Breast epithelium (tissue), 4 donors: ENCODE data around the gene PDHX. TPM values are rescaled to one million over a fixed set of nuclear protein-coding genes. Genes with fewer than 3 reads are reported as not detected.

Experiments
- DNase-seq, 2 donors: peaks; one replicate each; pipeline ENCODE4 v3.0.0-alpha.2; 2019; ENCODE audit warnings: low spot score in 2 of 2
- H3K27ac ChIP-seq, 2 donors: fragments of 200-600 bp; sonication (generic) in 1 of 2; one replicate each; pipeline ENCODE4 v1.5.1; 2016 to 2019; ENCODE audit warnings: mild to moderate bottlenecking in 1 of 2
- H3K27me3 ChIP-seq, 2 donors: fragments of 200-600 bp; sonication (generic) in 1 of 2; one replicate each; pipeline versions ENCODE4 v1.5.1 to v1.6.0; 2017 to 2019; ENCODE audit warnings: control low read depth in 1 of 2, mild to moderate bottlenecking in 1 of 2
- H3K36me3 ChIP-seq: fragments of 200-600 bp; one replicate; pipeline ENCODE4 v1.5.1; 2019
- H3K4me1 ChIP-seq, 2 donors: fragments of 200-600 bp; sonication (generic); one replicate each; pipeline ENCODE4 v1.5.1; 2016 to 2019; ENCODE audit warnings: control low read depth in 1 of 2
- H3K4me3 ChIP-seq, 3 donors: fragments of 200-600 bp; sonication (generic); 1 replicate in 2 of 3; 2 replicates in 1 of 3; pipeline ENCODE4 v1.5.1; 2016 to 2019; ENCODE audit warnings: mild to moderate bottlenecking in 3 of 3, moderate library complexity in 2 of 3
- H3K9me3 ChIP-seq, 2 donors: fragments of 200-600 bp; sonication (generic) in 1 of 2; one replicate each; pipeline ENCODE4 v1.5.1; 2016 to 2019; ENCODE audit warnings: control low read depth in 1 of 2
- POLR2A ChIP-seq: fragments of 450-650 bp; IDR thresholded peaks from one replicate; pipeline ENCODE4 v1.6.1; 2016; ENCODE audit warnings: antibody characterized with exemption, mild to moderate bottlenecking, moderate library complexity
- POLR2AphosphoS5 ChIP-seq, 3 donors: sonication (generic); formaldehyde crosslinking; IDR thresholded peaks; one replicate each; pipeline ENCODE4 v1.6.1; 2017; ENCODE audit warnings: antibody characterized with exemption in 3 of 3
- intact Hi-C: fragments of 100-400 bp; cut with DNase I; formaldehyde crosslinking; loops from one replicate; pipeline ENCODE4 v1.15.1; 2023; ENCODE audit warnings: low total_unique reads
- total RNA-seq, 3 donors: library from RNA; depleted of rRNA; stranded (reverse); fragments of >200 nt; gene quantifications; one replicate each; pipeline ENCODE4 v1.1.0, GENCODE V29; 2016
- TF ChIP-seq, protein P1 (sequence below), 3 donors: fragments of 450-650 bp; IDR thresholded peaks; one replicate each; pipeline ENCODE4 v1.5.1; 2016 to 2017; ENCODE audit warnings: antibody characterized with exemption in 3 of 3, mild to moderate bottlenecking in 3 of 3, moderate library complexity in 3 of 3

The PDHX gene
- total RNA-seq, 3 donors from 2014 or later: 32.1 to 42.7 (median 41.6) TPM

DNA sequence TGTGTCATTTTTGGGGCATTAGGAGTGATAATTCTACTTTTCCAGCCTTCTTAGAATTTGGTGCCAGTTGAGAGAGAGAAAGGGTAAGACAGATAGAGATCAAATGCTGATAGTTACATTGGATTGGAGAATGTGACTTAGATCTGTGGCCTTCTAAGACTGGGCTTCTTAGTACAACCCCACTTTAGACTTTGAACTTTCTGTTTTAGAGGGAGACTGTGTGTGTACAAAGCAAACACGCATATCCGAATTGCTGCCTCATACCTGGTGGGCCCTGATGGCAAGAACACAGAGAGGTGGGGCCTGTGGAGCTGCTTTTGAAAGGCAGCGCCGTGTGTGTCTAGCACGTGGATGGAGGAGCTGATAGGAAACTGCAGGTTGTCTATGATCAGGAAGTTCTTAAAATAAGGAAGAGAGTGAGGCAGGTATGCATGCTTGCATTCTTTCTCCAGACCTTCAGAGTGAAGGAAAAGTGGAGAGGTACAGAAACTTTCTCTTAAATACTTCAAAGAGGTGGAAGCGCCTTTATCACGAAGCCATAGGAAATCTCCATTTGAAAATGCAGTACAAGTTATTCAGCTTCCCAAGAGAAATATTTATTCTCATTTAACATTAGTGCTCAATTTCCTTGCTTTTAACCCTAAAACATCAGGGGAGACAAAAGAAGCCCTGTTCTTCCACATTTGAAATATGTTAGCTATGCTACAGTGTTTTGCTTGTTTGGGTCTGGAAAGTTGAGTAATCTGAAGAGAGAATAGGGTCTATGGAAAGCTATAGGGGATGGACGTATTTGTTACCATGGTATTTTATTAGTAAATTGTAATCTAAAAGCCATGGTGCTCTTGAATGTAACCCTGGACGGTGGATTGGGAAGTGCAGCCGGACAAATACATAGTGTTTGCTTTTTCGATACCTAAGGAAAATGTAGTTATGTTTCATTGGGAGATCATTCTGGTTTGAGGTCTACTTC is 13.7 kb downstream of the PDHX start:
- intact Hi-C loops: loop anchor here (10.0 kb wide), 1 partner anchor 555 kb away; no protein-coding TSS in a partner anchor
- peaks cover 0 to 9% of the 10 kb centered on the region in 2 donors for H3K4me1 ChIP-seq
- no peak overlapping the region for H3K27ac ChIP-seq

DNA sequence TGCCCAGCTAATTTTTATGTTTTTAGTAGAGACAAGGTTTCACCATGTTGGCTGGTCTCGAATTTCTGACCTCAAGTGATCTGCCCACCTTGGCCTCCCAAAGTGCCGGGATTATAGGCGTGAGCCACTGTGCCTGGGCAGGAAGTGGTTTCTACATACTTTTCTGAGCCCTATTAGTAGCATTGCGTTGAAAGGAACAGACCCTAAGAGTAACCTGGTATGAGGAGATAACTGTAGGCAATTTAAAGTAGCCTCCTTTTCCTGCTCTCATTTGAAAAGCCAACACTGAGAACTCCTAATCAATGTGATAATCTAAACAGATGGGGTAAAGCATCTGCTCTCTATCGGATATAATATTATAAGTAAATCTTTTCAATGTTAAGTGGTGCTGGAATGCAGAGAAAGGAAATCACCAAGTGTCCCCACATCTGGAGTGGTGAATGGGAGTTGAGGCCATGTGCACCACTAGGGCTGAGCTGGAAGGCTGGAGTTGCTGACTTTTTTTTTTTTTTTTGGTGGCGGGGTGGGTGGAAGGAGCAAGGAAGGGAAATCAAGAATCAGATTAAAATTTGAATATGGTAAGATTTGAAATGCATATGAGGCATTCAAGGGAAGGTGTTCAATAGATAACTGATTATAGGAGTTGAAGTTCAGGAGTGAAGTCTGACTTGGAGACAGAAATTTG is 20.7 kb downstream of the PDHX start:
- Histone ChIP-seq H3K4me1 (no peaks in the 10 kb centered on the region), H3K36me3 (no peaks in the 10 kb centered on the region), H3K27ac (no peak overlapping the region), H3K9me3 (no peaks in the 10 kb centered on the region), H3K27me3 (no peaks in the 10 kb centered on the region), H3K4me3 (no peak overlapping the region)
- intact Hi-C loops: loop anchor here (10.0 kb wide), 1 partner anchor 548 kb away; no protein-coding TSS in a partner anchor
- no peak for TF ChIP-seq POLR2AphosphoS5 (IDR thresholded peaks at IDR 0.05)
- no peak for TF ChIP-seq POLR2A
- TF ChIP-seq, protein P1, sequence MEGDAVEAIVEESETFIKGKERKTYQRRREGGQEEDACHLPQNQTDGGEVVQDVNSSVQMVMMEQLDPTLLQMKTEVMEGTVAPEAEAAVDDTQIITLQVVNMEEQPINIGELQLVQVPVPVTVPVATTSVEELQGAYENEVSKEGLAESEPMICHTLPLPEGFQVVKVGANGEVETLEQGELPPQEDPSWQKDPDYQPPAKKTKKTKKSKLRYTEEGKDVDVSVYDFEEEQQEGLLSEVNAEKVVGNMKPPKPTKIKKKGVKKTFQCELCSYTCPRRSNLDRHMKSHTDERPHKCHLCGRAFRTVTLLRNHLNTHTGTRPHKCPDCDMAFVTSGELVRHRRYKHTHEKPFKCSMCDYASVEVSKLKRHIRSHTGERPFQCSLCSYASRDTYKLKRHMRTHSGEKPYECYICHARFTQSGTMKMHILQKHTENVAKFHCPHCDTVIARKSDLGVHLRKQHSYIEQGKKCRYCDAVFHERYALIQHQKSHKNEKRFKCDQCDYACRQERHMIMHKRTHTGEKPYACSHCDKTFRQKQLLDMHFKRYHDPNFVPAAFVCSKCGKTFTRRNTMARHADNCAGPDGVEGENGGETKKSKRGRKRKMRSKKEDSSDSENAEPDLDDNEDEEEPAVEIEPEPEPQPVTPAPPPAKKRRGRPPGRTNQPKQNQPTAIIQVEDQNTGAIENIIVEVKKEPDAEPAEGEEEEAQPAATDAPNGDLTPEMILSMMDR (IDR thresholded peaks at IDR 0.05): no peak
- no peak for DNase-seq

More for the DNA sequence above, 13.7 kb downstream of the PDHX start:
- no peaks in the 10 kb centered on the region for H3K9me3 ChIP-seq
- TF ChIP-seq POLR2AphosphoS5 (IDR thresholded peaks at IDR 0.05) (no peak), POLR2A (no peak)
- TF ChIP-seq, protein P1 (IDR thresholded peaks at IDR 0.05): no peak
- no peaks in the 10 kb centered on the region for H3K27me3 ChIP-seq
- no peak for DNase-seq
- H3K36me3 ChIP-seq: no peaks in the 10 kb centered on the region
- no peak overlapping the region for H3K4me3 ChIP-seq

DNA sequence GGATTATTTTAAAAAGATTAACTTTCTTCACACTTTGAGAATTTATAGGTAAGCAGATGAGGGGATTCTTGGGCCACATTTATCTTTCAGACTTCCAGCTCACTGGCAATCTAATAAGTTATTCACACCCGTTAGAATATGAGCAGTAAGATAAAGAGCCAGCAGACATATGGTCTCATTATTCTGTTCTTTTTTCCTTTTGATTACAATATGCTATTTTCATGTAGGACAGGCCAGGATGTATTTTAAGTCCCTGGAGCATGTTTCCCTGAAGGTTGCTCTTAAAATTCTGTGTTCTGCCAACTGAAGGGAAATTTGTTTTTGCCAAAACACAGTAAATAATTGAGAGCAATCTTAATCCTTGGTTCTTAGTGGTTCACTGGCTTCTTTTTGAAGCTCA is 22.2 kb downstream of the PDHX start:
- no peak overlapping the region for H3K27ac ChIP-seq
- TF ChIP-seq, protein P1 (IDR thresholded peaks at IDR 0.05): no peak
- TF ChIP-seq POLR2A (no peak), POLR2AphosphoS5 (IDR thresholded peaks at IDR 0.05) (no peak)
- intact Hi-C loops: loop anchor here (10.0 kb wide), 1 partner anchor 546 kb away; no protein-coding TSS in a partner anchor

DNA sequence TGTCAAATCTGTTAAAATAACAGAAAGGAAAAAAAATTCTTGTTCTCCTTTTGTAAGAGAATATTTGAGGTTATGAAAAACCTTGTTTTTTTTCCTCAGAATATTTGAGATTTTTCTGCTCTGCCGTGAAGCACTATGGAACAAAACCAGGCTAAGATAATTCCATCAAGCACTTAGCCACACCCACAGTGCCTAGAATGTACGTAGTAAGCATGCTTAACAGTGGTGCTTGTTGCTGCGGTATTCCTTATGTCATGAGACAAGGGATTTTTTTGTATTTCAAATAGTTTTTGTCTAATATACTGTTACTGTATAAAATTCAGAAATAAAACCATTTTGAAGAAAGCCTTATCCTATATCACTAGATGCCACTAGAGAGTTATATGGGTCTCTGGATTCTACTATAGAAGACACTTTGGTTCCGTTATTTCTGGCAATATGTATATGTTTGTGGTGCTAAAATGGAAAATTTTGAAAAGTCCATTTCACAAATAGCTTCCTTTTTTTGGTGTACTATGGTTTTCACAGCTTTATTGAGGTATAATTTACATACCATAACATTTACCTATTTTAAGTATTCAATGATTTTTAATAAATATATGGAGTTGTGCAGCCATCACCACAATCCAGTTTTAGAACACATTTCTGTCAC is 23.7 kb downstream of the PDHX start:
- TF ChIP-seq, protein P1 (IDR thresholded peaks at IDR 0.05): no peak
- TF ChIP-seq POLR2AphosphoS5 (IDR thresholded peaks at IDR 0.05) (no peak), POLR2A (no peak)
- DNase-seq: no peak
- Histone ChIP-seq H3K27ac (no peak overlapping the region), H3K9me3 (no peaks in the 10 kb centered on the region), H3K4me1 (no peaks in the 10 kb centered on the region), H3K4me3 (no peak overlapping the region), H3K36me3 (no peaks in the 10 kb centered on the region), H3K27me3 (no peaks in the 10 kb centered on the region)
- intact Hi-C loops: no loop called here

More for the DNA sequence above, 22.2 kb downstream of the PDHX start:
- Histone ChIP-seq H3K4me3 (no peak overlapping the region), H3K9me3 (no peaks in the 10 kb centered on the region), H3K27me3 (no peaks in the 10 kb centered on the region), H3K4me1 (no peaks in the 10 kb centered on the region), H3K36me3 (no peaks in the 10 kb centered on the region)
- DNase-seq: no peak
